Sigmoid colon (tissue), 4 donors: ENCODE data around the gene PTPRN.

Experiments
- EP300 ChIP-seq, 4 donors: sonication (generic); formaldehyde crosslinking; IDR thresholded peaks; one replicate each; pipeline ENCODE4 v1.6.1; 2017; ENCODE audit warnings: antibody characterized with exemption in 4 of 4
- POLR2A ChIP-seq, 2 donors: fragments of 450-650 bp; IDR thresholded peaks; one replicate each; pipeline ENCODE4 v1.6.1; 2016; ENCODE audit warnings: antibody characterized with exemption in 2 of 2, mild to moderate bottlenecking in 2 of 2, moderate library complexity in 2 of 2
- POLR2AphosphoS5 ChIP-seq, 4 donors: sonication (generic); formaldehyde crosslinking; IDR thresholded peaks; one replicate each; pipeline ENCODE4 v1.6.1; 2017; ENCODE audit warnings: antibody characterized with exemption in 4 of 4
- TF ChIP-seq, protein P1 (sequence below), 4 experiments: fragments of 450-650 bp in 3 of 4; fragments of 200-600 bp in 1 of 4; IDR thresholded peaks; one replicate each; pipeline ENCODE4 v1.5.1; 2016 to 2019; ENCODE audit warnings: antibody characterized with exemption in 4 of 4, mild to moderate bottlenecking in 3 of 4, moderate library complexity in 2 of 4

DNA sequence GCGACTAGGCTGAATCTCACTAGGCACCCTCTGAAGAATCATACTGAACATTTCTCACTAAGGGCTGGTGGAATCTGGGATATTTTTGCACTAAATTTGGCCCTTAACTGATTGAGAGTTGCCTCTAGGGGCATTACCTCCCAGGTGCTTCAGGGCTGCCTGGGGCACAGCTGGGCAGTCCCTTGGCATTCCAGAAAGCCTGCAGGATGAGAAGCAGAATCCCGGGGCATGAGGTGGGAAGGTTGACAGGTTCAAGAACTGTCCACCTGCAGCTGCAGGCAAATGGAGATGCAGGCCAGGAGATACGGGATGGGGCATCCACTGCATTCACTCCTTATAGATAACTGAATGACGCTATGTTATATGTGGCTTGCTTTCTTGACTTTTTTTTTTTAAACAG is 15.9 kb upstream of the PTPRN start:
- TF ChIP-seq, protein P1, sequence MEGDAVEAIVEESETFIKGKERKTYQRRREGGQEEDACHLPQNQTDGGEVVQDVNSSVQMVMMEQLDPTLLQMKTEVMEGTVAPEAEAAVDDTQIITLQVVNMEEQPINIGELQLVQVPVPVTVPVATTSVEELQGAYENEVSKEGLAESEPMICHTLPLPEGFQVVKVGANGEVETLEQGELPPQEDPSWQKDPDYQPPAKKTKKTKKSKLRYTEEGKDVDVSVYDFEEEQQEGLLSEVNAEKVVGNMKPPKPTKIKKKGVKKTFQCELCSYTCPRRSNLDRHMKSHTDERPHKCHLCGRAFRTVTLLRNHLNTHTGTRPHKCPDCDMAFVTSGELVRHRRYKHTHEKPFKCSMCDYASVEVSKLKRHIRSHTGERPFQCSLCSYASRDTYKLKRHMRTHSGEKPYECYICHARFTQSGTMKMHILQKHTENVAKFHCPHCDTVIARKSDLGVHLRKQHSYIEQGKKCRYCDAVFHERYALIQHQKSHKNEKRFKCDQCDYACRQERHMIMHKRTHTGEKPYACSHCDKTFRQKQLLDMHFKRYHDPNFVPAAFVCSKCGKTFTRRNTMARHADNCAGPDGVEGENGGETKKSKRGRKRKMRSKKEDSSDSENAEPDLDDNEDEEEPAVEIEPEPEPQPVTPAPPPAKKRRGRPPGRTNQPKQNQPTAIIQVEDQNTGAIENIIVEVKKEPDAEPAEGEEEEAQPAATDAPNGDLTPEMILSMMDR (IDR thresholded peaks at IDR 0.05): no peak
- TF ChIP-seq POLR2A (IDR thresholded peaks at IDR 0.05) (no peak), POLR2AphosphoS5 (IDR thresholded peaks at IDR 0.05) (no peak), EP300 (IDR thresholded peaks at IDR 0.05) (no peak)
